Motor neuron (in vitro differentiated cells): ENCODE results near the gene TH. TPM values are rescaled to one million over a fixed set of nuclear protein-coding genes. Genes with fewer than 3 reads are reported as not detected.
A peak's percentile ranks its signal among the peaks of the same experiment; 100 is the strongest.

Experiments
- ATAC-seq, 8 experiments: fragments of 200-7000 bp; cut with Tn5 transposase; replicated peaks in 6 of 8; 2 replicates each; pipeline ENCODE4 v1.8.0; 2021; ENCODE audit warnings: mild to moderate bottlenecking in 8 of 8, moderate library complexity in 8 of 8
- H3K27ac ChIP-seq, 2 donors: fragments of 250-450 bp; sonication (Bioruptor Pico); 2 replicates each; pipeline ENCODE4 v1.9.0; 2021; ENCODE audit warnings: antibody characterized with exemption in 2 of 2, mild to moderate bottlenecking in 2 of 2, moderate library complexity in 1 of 2
- H3K4me1 ChIP-seq, 2 donors: fragments of 250-450 bp; sonication (Bioruptor Pico); replicated peaks in 1 of 2; 2 replicates each; pipeline ENCODE4 v1.6.1; 2021; ENCODE audit warnings: antibody characterized with exemption in 2 of 2, mild to moderate bottlenecking in 2 of 2, moderate library complexity in 1 of 2
- H3K4me3 ChIP-seq, 5 donors: fragments of 250-450 bp; sonication (Bioruptor Pico); 2 replicates each; pipeline ENCODE4 v1.9.0; 2021; ENCODE audit warnings: antibody characterized with exemption in 5 of 5, mild to moderate bottlenecking in 5 of 5, moderate library complexity in 4 of 5
- WGBS, 10 experiments: fragments of 450-650 bp; shearing (Covaris generic); methylation state at CpG; one replicate each; pipeline ENCODE4 v1.0.0; 2022; 5-methylcytosine and 5-hydroxymethylcytosine counted together
- in situ Hi-C, 9 experiments: fragments of 400-800 bp; cut with MboI; loops; one replicate each; pipeline ENCODE4 v1.15.0; 2021; ENCODE audit warnings: low sequenced_read_pairs in 9 of 9, low pct_unique_long_range_greater_than_20kb in 2 of 9; ENCODE audit not compliant: unreplicated experiment in 9 of 9
- total RNA-seq, 8 experiments: library from RNA; unstranded; fragments of 300-600 nt; gene quantifications; 2 replicates each; pipeline versions ENCODE4 v1.2.3 to v1.2.4, GENCODE V29; 2022

The TH gene
- total RNA-seq, 8 experiments from 2014 or later, result 0.50 to 2.2 (median 0.60) TPM; not detected in 1

- in situ Hi-C loops, result loop anchor here in 7 of 9 experiments (10.0 to 25.0 kb wide), 6 partner anchors 272 to 522 kb away; partner anchors contain the start of genes KRTAP5-6 (in 2 of the 7), KRTAP5-5 (in 1 of the 7) and PRR33 (in 1 of the 7)
These were observed 12.6 kb downstream of the TH start for GRCh38 chr11:2158966-2159365.

GRCh38 chr11:2158296-2158737 is 13.3 kb downstream of the TH start:
- peak in 5 of 8 experiments; percentile 1 to 24 (median 9) for ATAC-seq
- in situ Hi-C loops, result loop anchor here in 7 of 9 experiments (10.0 to 25.0 kb wide), 6 partner anchors 271 to 521 kb away; partner anchors contain the start of genes KRTAP5-6 (in 2 of the 7), KRTAP5-5 (in 1 of the 7) and PRR33 (in 1 of the 7)
- H3K4me3 ChIP-seq, result no peak overlapping the region
- WGBS, 10 experiments, result 54% methylated on average over 6 of the region's 13 CpGs; no CpG with 5 or more reads in 9 of the 10 experiments
- H3K27ac ChIP-seq, result no peak overlapping the region
- H3K4me1 ChIP-seq, result no peaks in the 10 kb centered on the region

More at GRCh38 chr11:2158966-2159365, 12.6 kb downstream of the TH start:
- no CpG with 5 or more reads among the region's 10 CpGs for whole genome bisulfite sequencing, 10 experiments
- peak in 2 of 8 experiments; percentile 5 to 17 for ATAC-seq
- no peak overlapping the region for H3K4me3 ChIP-seq
- no peaks in the 10 kb centered on the region for H3K4me1 ChIP-seq
- H3K27ac ChIP-seq, result no peak overlapping the region

- in situ Hi-C loops, result loop anchor here in 7 of 9 experiments (10.0 to 25.0 kb wide), 6 partner anchors 270 to 520 kb away; partner anchors contain the start of genes KRTAP5-6 (in 2 of the 7), KRTAP5-5 (in 1 of the 7) and PRR33 (in 1 of the 7)
- no peak for ATAC-seq
- Histone ChIP-seq H3K4me1 (no peaks in the 10 kb centered on the region), H3K27ac (no peak overlapping the region), H3K4me3 (no peak overlapping the region)
- WGBS, 10 experiments, result 17 to 80% methylated on average over 1 to 2 of the region's 18 CpGs; no CpG with 5 or more reads in 8 of the 10 experiments
These were observed 14.1 kb downstream of the TH start for GRCh38 chr11:2157294-2158040.

GRCh38 chr11:2156416-2157182 is 15.0 kb downstream of the TH start:
- H3K4me1 ChIP-seq, result peaks cover 2 to 6% of the 10 kb centered on the region in 2 donors
- no peak overlapping the region for H3K4me3 ChIP-seq
- in situ Hi-C loops, result loop anchor here in 7 of 9 experiments (10.0 to 25.0 kb wide), 6 partner anchors 269 to 519 kb away; partner anchors contain the start of genes KRTAP5-6 (in 2 of the 7), KRTAP5-5 (in 1 of the 7) and PRR33 (in 1 of the 7)
- peak; percentile 41 to 87 (median 63) for ATAC-seq
- H3K27ac ChIP-seq, result no peak overlapping the region
- WGBS, 10 experiments, result 0 to 33% (median 0%) methylated on average over 1 to 3 of the region's 19 CpGs; no CpG with 5 or more reads in 7 of the 10 experiments

- peaks cover 4 to 8% of the 10 kb centered on the region in 2 donors for H3K4me1 ChIP-seq
- no peak overlapping the region for H3K27ac ChIP-seq
- WGBS, 10 experiments, result 20 to 72% (median 60%) methylated on average over 1 to 8 of the region's 29 CpGs; no CpG with 5 or more reads in 7 of the 10 experiments
- in situ Hi-C loops, result loop anchor here in 7 of 9 experiments (10.0 to 25.0 kb wide), 6 partner anchors 268 to 518 kb away; partner anchors contain the start of genes KRTAP5-6 (in 2 of the 7), KRTAP5-5 (in 1 of the 7) and PRR33 (in 1 of the 7)
- no peak overlapping the region for H3K4me3 ChIP-seq
- no peak for ATAC-seq
These were observed 16.1 kb downstream of the TH start for GRCh38 chr11:2155511-2155910.

- Histone ChIP-seq H3K4me1 (peaks cover 9 to 10% of the 10 kb centered on the region in 2 donors), H3K4me3 (no peak overlapping the region), H3K27ac (no peak overlapping the region)
- no peak for ATAC-seq
- in situ Hi-C loops, result loop anchor here in 7 of 9 experiments (10.0 to 25.0 kb wide), 6 partner anchors 268 to 518 kb away; partner anchors contain the start of genes KRTAP5-6 (in 2 of the 7), KRTAP5-5 (in 1 of the 7) and PRR33 (in 1 of the 7)
- WGBS, 10 experiments, result 67% methylated on average over 3 of the region's 17 CpGs; no CpG with 5 or more reads in 9 of the 10 experiments
These were observed 16.7 kb downstream of the TH start for GRCh38 chr11:2154889-2155288.

GRCh38 chr11:2154195-2154585 is 17.4 kb downstream of the TH start:
- Histone ChIP-seq H3K4me1 (peaks cover 11 to 12% of the 10 kb centered on the region in 2 donors), H3K27ac (no peak overlapping the region), H3K4me3 (no peak overlapping the region)
- in situ Hi-C loops, result loop anchor here in 7 of 9 experiments (10.0 to 25.0 kb wide), 6 partner anchors 267 to 517 kb away; partner anchors contain the start of genes KRTAP5-6 (in 2 of the 7), KRTAP5-5 (in 1 of the 7) and PRR33 (in 1 of the 7)
- 80% methylated on average over 1 of the region's 7 CpGs; no CpG with 5 or more reads in 9 of the 10 experiments for WGBS, 10 experiments
- no peak for ATAC-seq

GRCh38 chr11:2153581-2154194 is 17.9 kb downstream of the TH start:
- peak in 3 of 8 experiments; percentile 7 to 22 (median 12) for ATAC-seq
- Histone ChIP-seq H3K4me1 (peaks cover 11 to 12% of the 10 kb centered on the region in 2 donors), H3K4me3 (no peak overlapping the region), H3K27ac (no peak overlapping the region)
- in situ Hi-C loops, result loop anchor here in 7 of 9 experiments (10.0 to 25.0 kb wide), 6 partner anchors 266 to 516 kb away; partner anchors contain the start of genes KRTAP5-6 (in 2 of the 7), KRTAP5-5 (in 1 of the 7) and PRR33 (in 1 of the 7)
- 40 to 76% (median 56%) methylated on average over 3 to 7 of the region's 14 CpGs; no CpG with 5 or more reads in 7 of the 10 experiments for WGBS, 10 experiments

- in situ Hi-C loops, result loop anchor here in 7 of 9 experiments (10.0 to 25.0 kb wide), 6 partner anchors 264 to 514 kb away; partner anchors contain the start of genes KRTAP5-6 (in 2 of the 7), KRTAP5-5 (in 1 of the 7) and PRR33 (in 1 of the 7)
- H3K27ac ChIP-seq, result no peak overlapping the region
These were observed 19.9 kb downstream of the TH start for GRCh38 chr11:2151500-2152257.

GRCh38 chr11:2149864-2150847 is 21.5 kb downstream of the TH start:
- Histone ChIP-seq H3K4me1 (peaks cover 11 to 21% of the 10 kb centered on the region in 2 donors), H3K4me3 (no peak overlapping the region), H3K27ac (no peak overlapping the region)
- in situ Hi-C loops, result loop anchor here in 7 of 9 experiments (10.0 to 25.0 kb wide), 6 partner anchors 263 to 513 kb away; partner anchors contain the start of genes KRTAP5-6 (in 2 of the 7), KRTAP5-5 (in 1 of the 7) and PRR33 (in 1 of the 7)
- WGBS, 10 experiments, result 0 to 100% (median 0%) methylated on average over 1 to 5 of the region's 11 CpGs; no CpG with 5 or more reads in 1 of the 10 experiments
- peak; percentile 15 to 59 (median 32) for ATAC-seq

More at GRCh38 chr11:2151500-2152257, 19.9 kb downstream of the TH start:
- WGBS, 10 experiments, result 0 to 20% (median 0%) methylated on average over 1 to 11 of the region's 22 CpGs; no CpG with 5 or more reads in 1 of the 10 experiments
- H3K4me1 ChIP-seq, result peaks cover 11 to 21% of the 10 kb centered on the region in 2 donors
- peak; percentile 19 to 62 (median 57) for ATAC-seq
- peak overlapping the region in 1 of 5 donors; percentile 12 for H3K4me3 ChIP-seq
